A549 (cell line): ENCODE measurements around the gene KAT6B.

Source experiments
- EP300 ChIP-seq, 2 experiments: fragments of >200 bp; sonication (Bioruptor Twin); formaldehyde crosslinking; IDR thresholded peaks; 2 replicates in 1 of 2; 3 replicates in 1 of 2; pipeline ENCODE4 v1.6.1; 2016 to 2017
- JUNB ChIP-seq: fragments of >200 bp; sonication (Bioruptor Twin); formaldehyde crosslinking; IDR thresholded peaks from 2 replicates; pipeline ENCODE4 v1.6.1; 2016
- MAFK ChIP-seq: fragments of 450-650 bp; IDR thresholded peaks from 2 replicates; pipeline ENCODE4 v1.6.1; 2014; ENCODE audit not compliant: partially characterized antibody
- MAZ ChIP-seq: fragments of 150-350 bp; IDR thresholded peaks from 2 replicates; pipeline ENCODE4 v1.6.1; 2014; ENCODE audit warnings: antibody characterized with exemption, low read depth, low read length, borderline replicate concordance
- POLR2A ChIP-seq: IDR thresholded peaks from 2 replicates; pipeline ENCODE4 v1.6.1; 2012; ENCODE audit warnings: mild to moderate bottlenecking, low read length
- RFX5 ChIP-seq: fragments of 450-650 bp; IDR thresholded peaks from 2 replicates; pipeline ENCODE4 v1.7.1; 2014; ENCODE audit warnings: antibody characterized with exemption, mild to moderate bottlenecking, moderate library complexity
- TF ChIP-seq, protein P1 (sequence below): fragments of >200 bp; sonication (Bioruptor Twin); formaldehyde crosslinking; IDR thresholded peaks from 3 replicates; pipeline ENCODE4 v1.5.1; 2016
- TF ChIP-seq, protein P2 (sequence below): IDR thresholded peaks from 2 replicates; pipeline ENCODE4 v1.6.1; 2012
- TF ChIP-seq, protein P3 (sequence below): fragments of 200-600 bp; sonication (generic); IDR thresholded peaks from 2 replicates; pipeline ENCODE4 v1.6.1; 2016; ENCODE audit warnings: antibody characterized with exemption, mild to moderate bottlenecking, moderate library complexity

GRCh38 chr10:74874649-74875048 is 48.2 kb downstream of the KAT6B start:
- TF ChIP-seq EP300 (IDR thresholded peaks at IDR 0.05) (no peak), POLR2A (no peak), MAZ (no peak), MAFK (no peak), JUNB (no peak), RFX5 (no peak)
- TF ChIP-seq, protein P1, sequence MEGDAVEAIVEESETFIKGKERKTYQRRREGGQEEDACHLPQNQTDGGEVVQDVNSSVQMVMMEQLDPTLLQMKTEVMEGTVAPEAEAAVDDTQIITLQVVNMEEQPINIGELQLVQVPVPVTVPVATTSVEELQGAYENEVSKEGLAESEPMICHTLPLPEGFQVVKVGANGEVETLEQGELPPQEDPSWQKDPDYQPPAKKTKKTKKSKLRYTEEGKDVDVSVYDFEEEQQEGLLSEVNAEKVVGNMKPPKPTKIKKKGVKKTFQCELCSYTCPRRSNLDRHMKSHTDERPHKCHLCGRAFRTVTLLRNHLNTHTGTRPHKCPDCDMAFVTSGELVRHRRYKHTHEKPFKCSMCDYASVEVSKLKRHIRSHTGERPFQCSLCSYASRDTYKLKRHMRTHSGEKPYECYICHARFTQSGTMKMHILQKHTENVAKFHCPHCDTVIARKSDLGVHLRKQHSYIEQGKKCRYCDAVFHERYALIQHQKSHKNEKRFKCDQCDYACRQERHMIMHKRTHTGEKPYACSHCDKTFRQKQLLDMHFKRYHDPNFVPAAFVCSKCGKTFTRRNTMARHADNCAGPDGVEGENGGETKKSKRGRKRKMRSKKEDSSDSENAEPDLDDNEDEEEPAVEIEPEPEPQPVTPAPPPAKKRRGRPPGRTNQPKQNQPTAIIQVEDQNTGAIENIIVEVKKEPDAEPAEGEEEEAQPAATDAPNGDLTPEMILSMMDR: no peak
- TF ChIP-seq, protein P2, sequence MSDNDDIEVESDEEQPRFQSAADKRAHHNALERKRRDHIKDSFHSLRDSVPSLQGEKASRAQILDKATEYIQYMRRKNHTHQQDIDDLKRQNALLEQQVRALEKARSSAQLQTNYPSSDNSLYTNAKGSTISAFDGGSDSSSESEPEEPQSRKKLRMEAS: no peak
- TF ChIP-seq, protein P3, sequence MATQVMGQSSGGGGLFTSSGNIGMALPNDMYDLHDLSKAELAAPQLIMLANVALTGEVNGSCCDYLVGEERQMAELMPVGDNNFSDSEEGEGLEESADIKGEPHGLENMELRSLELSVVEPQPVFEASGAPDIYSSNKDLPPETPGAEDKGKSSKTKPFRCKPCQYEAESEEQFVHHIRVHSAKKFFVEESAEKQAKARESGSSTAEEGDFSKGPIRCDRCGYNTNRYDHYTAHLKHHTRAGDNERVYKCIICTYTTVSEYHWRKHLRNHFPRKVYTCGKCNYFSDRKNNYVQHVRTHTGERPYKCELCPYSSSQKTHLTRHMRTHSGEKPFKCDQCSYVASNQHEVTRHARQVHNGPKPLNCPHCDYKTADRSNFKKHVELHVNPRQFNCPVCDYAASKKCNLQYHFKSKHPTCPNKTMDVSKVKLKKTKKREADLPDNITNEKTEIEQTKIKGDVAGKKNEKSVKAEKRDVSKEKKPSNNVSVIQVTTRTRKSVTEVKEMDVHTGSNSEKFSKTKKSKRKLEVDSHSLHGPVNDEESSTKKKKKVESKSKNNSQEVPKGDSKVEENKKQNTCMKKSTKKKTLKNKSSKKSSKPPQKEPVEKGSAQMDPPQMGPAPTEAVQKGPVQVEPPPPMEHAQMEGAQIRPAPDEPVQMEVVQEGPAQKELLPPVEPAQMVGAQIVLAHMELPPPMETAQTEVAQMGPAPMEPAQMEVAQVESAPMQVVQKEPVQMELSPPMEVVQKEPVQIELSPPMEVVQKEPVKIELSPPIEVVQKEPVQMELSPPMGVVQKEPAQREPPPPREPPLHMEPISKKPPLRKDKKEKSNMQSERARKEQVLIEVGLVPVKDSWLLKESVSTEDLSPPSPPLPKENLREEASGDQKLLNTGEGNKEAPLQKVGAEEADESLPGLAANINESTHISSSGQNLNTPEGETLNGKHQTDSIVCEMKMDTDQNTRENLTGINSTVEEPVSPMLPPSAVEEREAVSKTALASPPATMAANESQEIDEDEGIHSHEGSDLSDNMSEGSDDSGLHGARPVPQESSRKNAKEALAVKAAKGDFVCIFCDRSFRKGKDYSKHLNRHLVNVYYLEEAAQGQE: no peak
